ENCODE data around the gene YY1AP1.
"Not testable (repeated sequence)": the region's sequence is repeated elsewhere in the genome, so short reads cannot be mapped to it uniquely, and the experiment has no call there.

Gene YY1AP1

GRCh38 chr1:155695608-155696007, 7.0 kb upstream of the YY1AP1 start:
- no peak for DNase-seq

- DNase-seq, result no peak
Observed at GRCh38 chr1:155695072-155695471, 6.5 kb upstream of the YY1AP1 start.

GRCh38 chr1:155694167-155694566, 5.6 kb upstream of the YY1AP1 start:
- no peak for DNase-seq

GRCh38 chr1:155691992-155692528, 3.5 kb upstream of the YY1AP1 start:
- no peak for DNase-seq

GRCh38 chr1:155689081-155689607, 570 bp upstream of the YY1AP1 start, which contains the start of gene DAP3:
Gene DAP3 (plus strand): TSS chr1:155689091. CDS start chr1:155709780, 20,689 bp downstream.
- not testable (repeated sequence) for DNase-seq

GRCh38 chr1:155687705-155688323, 760 bp downstream of the YY1AP1 start:
- DNase-seq, result not testable (repeated sequence)

GRCh38 chr1:155681776-155682175, 6.8 kb downstream of the YY1AP1 start:
- no peak for DNase-seq

- no peak for DNase-seq
Observed at GRCh38 chr1:155680531-155680930, 8.0 kb downstream of the YY1AP1 start.

- not testable (repeated sequence) for DNase-seq
Observed at GRCh38 chr1:155678992-155679391, 9.6 kb downstream of the YY1AP1 start.

- no peak for DNase-seq
Observed at GRCh38 chr1:155678027-155678426, 10.5 kb downstream of the YY1AP1 start.

GRCh38 chr1:155673003-155673402, 15.6 kb downstream of the YY1AP1 start:
- no peak for DNase-seq

- no peak for DNase-seq
Observed at GRCh38 chr1:155671750-155672149, 16.8 kb downstream of the YY1AP1 start.

- no peak for DNase-seq
Observed at GRCh38 chr1:155669233-155670162, 19.1 kb downstream of the YY1AP1 start.

GRCh38 chr1:155661239-155661638, 27.3 kb downstream of the YY1AP1 start:
- DNase-seq, result not testable (repeated sequence)

- DNase-seq, result no peak
Observed at GRCh38 chr1:155657463-155657862, 31.1 kb downstream of the YY1AP1 start.

- no peak for DNase-seq
Observed at GRCh38 chr1:155652951-155653350, 35.6 kb downstream of the YY1AP1 start.

GRCh38 chr1:155651861-155652661, 36.5 kb downstream of the YY1AP1 start:
- no peak for DNase-seq

GRCh38 chr1:155650231-155650757, 38.3 kb downstream of the YY1AP1 start:
- DNase-seq, result no peak

- no peak for DNase-seq
Observed at GRCh38 chr1:155649676-155650075, 38.9 kb downstream of the YY1AP1 start.

GRCh38 chr1:155648207-155649147, 40.1 kb downstream of the YY1AP1 start:
- no peak for DNase-seq

GRCh38 chr1:155646307-155646706, 42.3 kb downstream of the YY1AP1 start:
- DNase-seq, result no peak
